OCI-LY7 (cell line): ENCODE data around the gene CRTC2. TPM values are rescaled to one million over a fixed set of nuclear protein-coding genes. Genes with fewer than 3 reads are reported as not detected.

ENCODE experiments used
- BruUV-seq: library from RNA; stranded (reverse); fragments of 400-500 nt; replicated peaks from 2 replicates; lab custom pipeline; 2021; lab: Mats Ljungman, UMichigan
- CTCF ChIA-PET: fragments of 300-600 bp; sonication (Branson Sonifier 250); formaldehyde crosslinking; loops from one replicate; lab custom pipeline; 2022; ENCODE audit warnings: antibody characterized with exemption; ENCODE audit not compliant: unreplicated experiment; lab: Charles Lee
- POLR2A ChIA-PET: fragments of 300-600 bp; sonication (Branson Sonifier 250); formaldehyde crosslinking; loops from one replicate; lab custom pipeline; 2022; ENCODE audit warnings: antibody characterized with exemption; lab: Charles Lee
- DNase-seq: peaks from one replicate; pipeline ENCODE4 v3.0.0-alpha.2; 2015; ENCODE audit warnings: low spot score
- H2AFZ ChIP-seq: fragments of 200-600 bp; sonication (generic), shearing (Covaris generic); 2 replicates; pipeline ENCODE4 v1.6.1; 2014; ENCODE audit warnings: mild to moderate bottlenecking, antibody characterized with exemption, low read length, moderate library complexity
- H3K27ac ChIP-seq: fragments of 200-600 bp; sonication (generic); 2 replicates; pipeline ENCODE4 v1.5.1; 2014; ENCODE audit warnings: mixed run types, low read depth, mild to moderate bottlenecking, moderate library complexity, low read length, inconsistent platforms; ENCODE audit not compliant: poor library complexity, severe bottlenecking
- H3K36me3 ChIP-seq: fragments of 200-600 bp; sonication (generic); 2 replicates; pipeline ENCODE4 v1.6.1; 2014; ENCODE audit warnings: mild to moderate bottlenecking, antibody characterized with exemption, low read length, moderate library complexity, mixed read lengths; ENCODE audit not compliant: insufficient read depth
- H3K4me1 ChIP-seq: fragments of 200-600 bp; sonication (generic); 2 replicates; pipeline ENCODE4 v1.5.1; 2014; ENCODE audit warnings: mild to moderate bottlenecking, low read length; ENCODE audit not compliant: insufficient read depth, poor library complexity, severe bottlenecking
- H3K4me2 ChIP-seq: fragments of 200-600 bp; sonication (generic); 2 replicates; pipeline ENCODE4 v1.6.1; 2014; ENCODE audit warnings: mild to moderate bottlenecking, low read length
- H3K4me3 ChIP-seq: fragments of 200-600 bp; sonication (generic); 2 replicates; pipeline ENCODE4 v1.5.1; 2014; ENCODE audit warnings: mild to moderate bottlenecking, low read depth, low read length; ENCODE audit not compliant: poor library complexity, severe bottlenecking
- H3K79me2 ChIP-seq: fragments of 200-600 bp; sonication (generic); 2 replicates; pipeline ENCODE4 v1.6.1; 2016; ENCODE audit warnings: low read depth, mild to moderate bottlenecking, low read length, moderate library complexity, mixed read lengths; ENCODE audit not compliant: insufficient read depth
- H3K9me2 ChIP-seq: fragments of 200-600 bp; sonication (generic); 2 replicates; pipeline ENCODE4 v1.6.1; 2016; ENCODE audit warnings: mild to moderate bottlenecking, low read length, mixed read lengths; ENCODE audit not compliant: insufficient read depth
- H3K9me3 ChIP-seq: fragments of 200-600 bp; sonication (generic); 2 replicates; pipeline ENCODE4 v1.6.1; 2014; ENCODE audit warnings: mild to moderate bottlenecking, mixed run types, low read length, mixed read lengths
- H4K20me1 ChIP-seq: fragments of 200-600 bp; sonication (generic); 2 replicates; pipeline ENCODE4 v1.6.1; 2014; ENCODE audit warnings: mild to moderate bottlenecking, antibody characterized with exemption, low read length, moderate library complexity, mixed read lengths; ENCODE audit not compliant: insufficient read depth
- EZH2phosphoT487 ChIP-seq: fragments of 200-600 bp; sonication (generic); IDR thresholded peaks from 2 replicates; pipeline ENCODE4 v1.6.1; 2018; ENCODE audit warnings: low read depth, borderline replicate concordance, mild to moderate bottlenecking, mixed run types, antibody characterized with exemption, low read length, moderate library complexity, mixed read lengths
- intact Hi-C: fragments of 100-400 bp; cut with micrococcal nuclease; formaldehyde crosslinking; loops from one replicate; pipeline ENCODE4 v1.10.0; 2022; ENCODE audit not compliant: unreplicated experiment
- total RNA-seq, 2 experiments: library from RNA; depleted of rRNA in 1 of 2; stranded (reverse); fragments of >200 nt in 1 of 2; shearing (Covaris generic) in 1 of 2; gene quantifications; 2 replicates each; pipeline ENCODE4 v1.2.3, GENCODE V29; 2014 to 2022
- TF ChIP-seq, protein P1 (sequence below): fragments of 200-600 bp; sonication (generic); conservative IDR thresholded peaks from 2 replicates; pipeline ENCODE4 v1.5.1; 2014; ENCODE audit warnings: mild to moderate bottlenecking, antibody characterized with exemption, low read length, moderate library complexity, mixed read lengths

CRTC2 gene
- total RNA-seq, 2 experiments from 2014 or later = 15.6 to 65.6 TPM

DNA sequence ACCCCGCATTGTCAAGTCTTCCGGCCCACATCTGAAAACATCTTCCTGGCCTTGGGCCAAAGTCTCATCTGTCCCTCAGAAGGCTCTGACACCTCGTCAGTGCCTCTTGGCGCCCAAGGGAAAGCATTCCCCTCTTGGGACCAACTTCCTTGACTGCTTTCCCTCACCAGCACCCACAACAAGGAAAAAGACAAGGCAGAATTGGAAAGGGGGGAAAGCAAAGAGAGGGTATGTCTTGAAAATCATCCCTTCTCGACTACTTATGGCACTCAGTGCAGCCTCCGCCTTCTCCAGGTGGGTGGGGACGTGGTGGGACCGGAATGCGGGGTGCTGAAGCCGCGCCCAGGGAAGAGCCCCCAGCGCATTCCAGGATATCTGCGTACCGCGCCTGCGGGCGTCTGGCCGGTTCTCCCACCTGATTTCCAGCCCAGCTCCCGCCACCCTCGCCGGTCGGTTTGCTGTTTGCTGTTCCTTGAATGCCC, 5.5 kb upstream of the CRTC2 start:
- H4K20me1 ChIP-seq = no peaks in the 10 kb centered on the region

DNA sequence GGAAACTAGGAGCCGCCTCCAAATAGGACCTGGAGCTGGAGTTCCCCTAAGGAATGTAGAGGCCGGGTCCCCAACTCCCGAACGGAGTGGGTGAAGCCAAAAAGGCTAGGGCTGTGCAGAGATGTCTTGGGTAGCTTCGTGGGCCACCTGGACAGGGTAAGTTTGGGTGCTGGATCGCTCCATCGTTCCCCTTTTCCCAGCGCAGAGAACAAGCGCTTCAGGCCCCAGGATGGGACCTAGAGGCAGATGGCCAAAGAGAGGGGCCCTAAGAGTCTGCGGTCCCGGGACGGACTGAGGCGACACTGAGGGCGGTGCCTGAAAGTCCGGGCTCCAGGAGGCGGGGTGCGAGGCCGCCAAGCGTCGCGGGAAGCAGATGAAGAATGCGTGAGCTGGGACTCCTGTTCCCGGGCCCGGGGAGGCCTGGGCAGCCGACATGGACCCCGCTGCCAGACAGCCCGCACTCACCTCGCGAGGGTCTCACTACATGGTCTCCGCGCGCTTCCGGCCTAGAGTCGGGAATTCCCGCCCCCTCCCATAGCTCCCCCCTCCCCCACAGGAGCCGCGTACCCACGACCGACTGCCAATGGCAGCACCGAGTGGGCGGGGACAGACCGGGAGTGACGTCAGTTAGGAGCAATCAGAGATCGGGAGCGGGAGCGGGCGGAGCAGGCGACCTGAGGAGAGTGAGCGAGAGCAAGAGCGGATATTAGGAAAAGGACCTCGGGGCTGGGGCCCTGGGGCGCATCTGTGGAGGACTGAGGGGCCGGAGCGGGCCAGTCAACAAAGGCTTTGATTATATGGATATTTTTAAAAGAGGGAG, 4.8 kb upstream of the CRTC2 start, which contains the start of gene SLC39A1:
Gene SLC39A1, minus strand, starts transcription at position 508 of the 820 bp plus-strand sequence. CDS start 822 bp downstream, outside the sequence.
- H3K36me3 ChIP-seq = peaks cover 20% of the 10 kb centered on the region
- peak within 1 kb of the TSS; percentile 63 for H3K27ac ChIP-seq
- H3K9me2 ChIP-seq = no peaks in the 10 kb centered on the region
- BruUV-seq = no TSS peak
- peaks cover 39% of the 10 kb centered on the region for H3K79me2 ChIP-seq
- intact Hi-C loops = loop anchor here (1.0 kb wide), 1 partner anchor 40 kb away; no protein-coding TSS in a partner anchor
- DNase-seq = peak; percentile 94
- peaks cover 47% of the 10 kb centered on the region for H3K4me1 ChIP-seq
- peak within 1 kb of the TSS; percentile 34 for H2AFZ ChIP-seq
- H3K9me3 ChIP-seq = no peaks in the 10 kb centered on the region
- peak within 1 kb of the TSS; percentile 99 for H3K4me2 ChIP-seq
- H3K4me3 ChIP-seq = peak within 1 kb of the TSS; percentile 85
- ChIA-PET POLR2A (interaction anchor here (1.1 to 2.6 kb wide), 8 partner anchors 12 to 42 kb away, joined by 3 to 24 read pairs (median 5); partner anchors contain the start of genes GATAD2B, JTB, RAB13 and RPS27), CTCF (interaction anchor here (0.6 to 0.9 kb wide), 3 partner anchors 12 to 19 kb away, joined by 3 to 4 read pairs (median 4); partner anchors contain the start of gene JTB)
- H4K20me1 ChIP-seq = no peaks in the 10 kb centered on the region
- TF ChIP-seq, protein P1, sequence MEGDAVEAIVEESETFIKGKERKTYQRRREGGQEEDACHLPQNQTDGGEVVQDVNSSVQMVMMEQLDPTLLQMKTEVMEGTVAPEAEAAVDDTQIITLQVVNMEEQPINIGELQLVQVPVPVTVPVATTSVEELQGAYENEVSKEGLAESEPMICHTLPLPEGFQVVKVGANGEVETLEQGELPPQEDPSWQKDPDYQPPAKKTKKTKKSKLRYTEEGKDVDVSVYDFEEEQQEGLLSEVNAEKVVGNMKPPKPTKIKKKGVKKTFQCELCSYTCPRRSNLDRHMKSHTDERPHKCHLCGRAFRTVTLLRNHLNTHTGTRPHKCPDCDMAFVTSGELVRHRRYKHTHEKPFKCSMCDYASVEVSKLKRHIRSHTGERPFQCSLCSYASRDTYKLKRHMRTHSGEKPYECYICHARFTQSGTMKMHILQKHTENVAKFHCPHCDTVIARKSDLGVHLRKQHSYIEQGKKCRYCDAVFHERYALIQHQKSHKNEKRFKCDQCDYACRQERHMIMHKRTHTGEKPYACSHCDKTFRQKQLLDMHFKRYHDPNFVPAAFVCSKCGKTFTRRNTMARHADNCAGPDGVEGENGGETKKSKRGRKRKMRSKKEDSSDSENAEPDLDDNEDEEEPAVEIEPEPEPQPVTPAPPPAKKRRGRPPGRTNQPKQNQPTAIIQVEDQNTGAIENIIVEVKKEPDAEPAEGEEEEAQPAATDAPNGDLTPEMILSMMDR = no peak
- no peak for TF ChIP-seq EZH2phosphoT487

More for the DNA sequence above, 5.5 kb upstream of the CRTC2 start:
- TF ChIP-seq, protein P1 = no peak
- no peak for TF ChIP-seq EZH2phosphoT487
- Histone ChIP-seq H3K4me1 (peaks cover 50% of the 10 kb centered on the region), H3K9me3 (no peaks in the 10 kb centered on the region), H3K9me2 (no peaks in the 10 kb centered on the region), H3K79me2 (peaks cover 44% of the 10 kb centered on the region), H3K4me3 (peak overlapping the region; percentile 85), H2AFZ (peak overlapping the region; percentile 34; the same call in 1 of the 2 replicates), H3K27ac (peak overlapping the region; percentile 63), H3K36me3 (peaks cover 20% of the 10 kb centered on the region), H3K4me2 (peak overlapping the region; percentile 99)
- CTCF ChIA-PET = interaction anchor here (0.6 to 0.9 kb wide), 3 partner anchors 12 to 19 kb away, joined by 3 to 4 read pairs (median 4); partner anchors contain the start of gene JTB
- POLR2A ChIA-PET = interaction anchor here (1.1 to 2.6 kb wide), 6 partner anchors 14 to 42 kb away, joined by 3 to 24 read pairs (median 6); partner anchors contain the start of genes GATAD2B, JTB, RAB13 and RPS27
- no peak for DNase-seq
- TSS peak; percentile 77 for BruUV-seq
- intact Hi-C loops = loop anchor here (1.0 kb wide), 1 partner anchor 41 kb away; no protein-coding TSS in a partner anchor
